CD14-positive monocyte (primary cell): ENCODE data around the gene TEX13A. TPM values are rescaled to one million over a fixed set of nuclear protein-coding genes. Genes with fewer than 3 reads are reported as not detected.

ENCODE experiments used
- DNase-seq, 3 donors: peaks; one replicate each; pipeline ENCODE4 v3.0.0-alpha.2; 2011 to 2022
- H2AFZ ChIP-seq: 2 replicates; pipeline ENCODE4 v1.6.0; 2012; ENCODE audit warnings: mild to moderate bottlenecking, low read depth, low read length, inconsistent platforms; ENCODE audit not compliant: insufficient read depth, poor library complexity, severe bottlenecking
- H3K27ac ChIP-seq, 2 donors: 1 replicate in 1 of 2; 2 replicates in 1 of 2; pipeline ENCODE4 v1.5.1; 2012 to 2013; ENCODE audit warnings: low read length in 2 of 2, control low read depth in 1 of 2, inconsistent platforms in 1 of 2, low read depth in 1 of 2, mild to moderate bottlenecking in 1 of 2
- H3K27me3 ChIP-seq, 2 donors: one replicate each; pipeline versions ENCODE4 v1.6.0 to v1.6.1; 2011 to 2013; ENCODE audit warnings: low read length in 2 of 2; ENCODE audit not compliant: control insufficient read depth in 2 of 2, insufficient read depth in 2 of 2
- H3K36me3 ChIP-seq, 2 donors: replicated peaks in 1 of 2; 1 replicate in 1 of 2; 2 replicates in 1 of 2; pipeline versions ENCODE4 v1.5.1 to v1.6.1; 2012 to 2013; ENCODE audit warnings: low read length in 2 of 2, control low read depth in 1 of 2, inconsistent platforms in 1 of 2, mild to moderate bottlenecking in 1 of 2; ENCODE audit not compliant: insufficient read depth in 2 of 2, control insufficient read depth in 1 of 2
- H3K4me1 ChIP-seq, 2 donors: 1 replicate in 1 of 2; 2 replicates in 1 of 2; pipeline versions ENCODE4 v1.5.1 to v1.6.1; 2012 to 2013; ENCODE audit warnings: low read length in 2 of 2, control low read depth in 1 of 2, inconsistent platforms in 1 of 2, mild to moderate bottlenecking in 1 of 2, moderate library complexity in 1 of 2; ENCODE audit not compliant: insufficient read depth in 2 of 2, control insufficient read depth in 1 of 2
- H3K4me2 ChIP-seq: replicated peaks from 2 replicates; pipeline ENCODE3; 2012; ENCODE audit warnings: low read length, moderate library complexity, mild to moderate bottlenecking; ENCODE audit not compliant: poor library complexity, severe bottlenecking; ENCODE audit errors: extremely low read depth
- H3K4me3 ChIP-seq, 3 experiments: fragments of 200-600 bp in 1 of 3; sonication (generic) in 1 of 3; replicated peaks in 1 of 3; 1 replicate in 2 of 3; 2 replicates in 1 of 3; pipeline ENCODE4 v1.5.1; 2011 to 2013; ENCODE audit warnings: low read length in 3 of 3, mild to moderate bottlenecking in 3 of 3, control low read depth in 2 of 3, low read depth in 2 of 3, inconsistent platforms in 1 of 3, moderate library complexity in 1 of 3
- H3K79me2 ChIP-seq: 2 replicates; pipeline ENCODE4 v1.6.0; 2012; ENCODE audit warnings: mild to moderate bottlenecking, control low read depth, inconsistent platforms, low read length, moderate library complexity; ENCODE audit not compliant: insufficient read depth
- H3K9ac ChIP-seq: 2 replicates; pipeline ENCODE4 v1.6.0; 2017; ENCODE audit warnings: low read length, mild to moderate bottlenecking; ENCODE audit not compliant: insufficient read depth, poor library complexity, severe bottlenecking
- H3K9me3 ChIP-seq, 2 donors: replicated peaks in 1 of 2; 1 replicate in 1 of 2; 2 replicates in 1 of 2; pipeline versions ENCODE4 v1.5.1 to v1.6.1; 2012 to 2013; ENCODE audit warnings: low read length in 2 of 2, control low read depth in 1 of 2; ENCODE audit not compliant: control insufficient read depth in 1 of 2, insufficient read depth in 1 of 2
- H4K20me1 ChIP-seq: 2 replicates; pipeline ENCODE4 v1.6.0; 2012; ENCODE audit warnings: mild to moderate bottlenecking, low read length, control low read depth, moderate library complexity; ENCODE audit not compliant: insufficient read depth
- H3K27ac Mint-ChIP-seq, 7 donors: one replicate each; pipeline ENCODE4 v1.8.0; 2020; ENCODE audit warnings: mild to moderate bottlenecking in 7 of 7, mixed read lengths in 7 of 7, moderate library complexity in 6 of 7, inconsistent platforms in 2 of 7
- H3K27me3 Mint-ChIP-seq, 3 donors: one replicate each; pipeline ENCODE4 v1.8.0; 2021 to 2022; ENCODE audit warnings: low read depth in 3 of 3, mild to moderate bottlenecking in 3 of 3, mixed read lengths in 3 of 3, moderate library complexity in 3 of 3, inconsistent platforms in 1 of 3
- H3K36me3 Mint-ChIP-seq, 2 donors: one replicate each; pipeline ENCODE4 v1.8.0; 2020; ENCODE audit warnings: mixed read lengths in 2 of 2, inconsistent platforms in 1 of 2, mild to moderate bottlenecking in 1 of 2
- H3K4me1 Mint-ChIP-seq: one replicate; pipeline ENCODE4 v1.8.0; 2020; ENCODE audit warnings: mild to moderate bottlenecking, mixed read lengths
- H3K4me3 Mint-ChIP-seq, 2 donors: one replicate each; pipeline ENCODE4 v1.8.0; 2020; ENCODE audit warnings: mild to moderate bottlenecking in 2 of 2, mixed read lengths in 2 of 2, moderate library complexity in 1 of 2
- H3K9me3 Mint-ChIP-seq, 7 donors: one replicate each; pipeline ENCODE4 v1.8.0; 2020 to 2022; ENCODE audit warnings: mixed read lengths in 7 of 7, mild to moderate bottlenecking in 6 of 7, moderate library complexity in 6 of 7, inconsistent platforms in 2 of 7
- CTCF ChIP-seq: fragments of 200-600 bp; IDR thresholded peaks from one replicate; pipeline ENCODE4 v1.8.0; 2022; ENCODE audit warnings: antibody characterized with exemption, mild to moderate bottlenecking
- WGBS: methylation state at CpG from one replicate; pipeline ENCODE4 v1.1.5; 2013; ENCODE audit warnings: missing lambda C conversion rate; ENCODE audit not compliant: insufficient coverage; 5-methylcytosine and 5-hydroxymethylcytosine counted together
- intact Hi-C, 2 donors: fragments of 100-400 bp; cut with micrococcal nuclease; formaldehyde crosslinking; loops; one replicate each; pipeline versions ENCODE4 v1.15.0 to v1.15.1; 2023
- polyA plus RNA-seq, 3 donors: library from polyadenylated mRNA; depleted of rRNA in 1 of 3; unstranded in 2 of 3; stranded (reverse) in 1 of 3; fragments of 300-500 nt in 2 of 3; fragments of >200 nt in 1 of 3; fragmentation: Illumina TruSeq in 2 of 3; gene quantifications; 1 replicate in 2 of 3; 2 replicates in 1 of 3; pipeline ENCODE4 v1.2.3, GENCODE V29; 2012 to 2021

TEX13A gene
- polyA plus RNA-seq, 3 donors: not detected

DNA sequence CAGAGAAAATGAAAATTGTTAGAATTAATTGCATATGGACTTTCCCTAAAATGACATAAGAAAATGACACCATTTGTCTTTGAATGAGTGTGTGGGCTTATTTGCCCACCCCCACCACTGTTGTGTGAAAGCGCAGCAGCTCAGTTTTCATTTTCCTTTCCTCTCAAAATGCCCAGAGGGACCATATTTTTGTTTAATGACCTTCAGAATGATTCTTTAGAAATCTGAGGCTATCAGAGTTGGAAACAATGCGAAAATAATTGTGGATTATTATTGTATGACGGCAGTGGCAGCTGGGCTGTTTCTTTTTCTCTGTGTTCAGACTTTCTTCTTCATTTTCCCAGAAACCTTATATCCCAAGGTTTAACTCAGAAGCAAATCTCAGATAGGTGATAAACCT is 44.6 kb upstream of the TEX13A start:
- Histone ChIP-seq H3K4me3 (no peak overlapping the region), H3K4me2 (no peak overlapping the region), H3K9ac (no peak overlapping the region), H3K27me3 (no peaks in the 10 kb centered on the region), H3K36me3 (no peaks in the 10 kb centered on the region), H3K27ac (no peak overlapping the region), H3K9me3 (peaks cover 0 to 6% of the 10 kb centered on the region in 2 donors), H4K20me1 (no peaks in the 10 kb centered on the region), H3K4me1 (no peaks in the 10 kb centered on the region), H2AFZ (no peak overlapping the region), H3K79me2 (no peaks in the 10 kb centered on the region)
- Mint-ChIP-seq H3K4me3 (no peak overlapping the region), H3K36me3 (no peaks in the 10 kb centered on the region), H3K9me3 (peaks cover 0 to 8% (median 0%) of the 10 kb centered on the region in 7 donors), H3K27me3 (peaks cover 0 to 10% (median 0%) of the 10 kb centered on the region in 3 donors), H3K27ac (no peak overlapping the region), H3K4me1 (no peaks in the 10 kb centered on the region)
- no CpG with 5 or more reads among the region's 3 CpGs for WGBS
- no peak for TF ChIP-seq CTCF
- intact Hi-C loops: no loop called here
- DNase-seq: no peak

DNA sequence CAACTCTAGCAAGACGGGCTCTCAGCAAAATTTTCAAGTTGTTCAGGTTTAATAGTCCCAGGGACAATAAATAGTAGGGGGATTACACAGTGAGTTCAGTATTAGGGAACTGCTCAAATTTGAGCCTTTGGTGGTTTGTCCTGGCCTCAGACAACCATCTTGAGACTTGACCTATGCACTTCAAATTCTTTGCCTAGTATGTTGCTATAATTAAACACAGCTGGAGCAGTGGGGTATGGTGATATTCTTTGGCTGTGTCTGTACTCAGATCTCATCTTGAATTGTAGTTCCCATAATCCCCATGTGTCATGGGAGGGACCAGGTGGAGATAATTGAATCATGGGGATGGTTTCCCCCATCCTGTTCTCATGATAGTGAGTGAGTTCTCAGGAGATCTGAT is 43.3 kb upstream of the TEX13A start:
- no peak overlapping the region for H3K27ac ChIP-seq
- no peak for TF ChIP-seq CTCF
- no peaks in the 10 kb centered on the region for H3K36me3 ChIP-seq
- Mint-ChIP-seq H3K9me3 (peaks cover 0 to 8% (median 0%) of the 10 kb centered on the region in 7 donors), H3K36me3 (no peaks in the 10 kb centered on the region), H3K27ac (no peak overlapping the region), H3K4me3 (no peak overlapping the region), H3K27me3 (peaks cover 0 to 11% (median 0%) of the 10 kb centered on the region in 3 donors), H3K4me1 (no peaks in the 10 kb centered on the region)
- H3K4me2 ChIP-seq: no peak overlapping the region
- intact Hi-C loops: no loop called here
- H3K27me3 ChIP-seq: no peaks in the 10 kb centered on the region
- H4K20me1 ChIP-seq: no peaks in the 10 kb centered on the region
- H3K9ac ChIP-seq: no peak overlapping the region
- no peak for DNase-seq
- H2AFZ ChIP-seq: no peak overlapping the region
- no peaks in the 10 kb centered on the region for H3K4me1 ChIP-seq
- H3K9me3 ChIP-seq: peaks cover 0 to 10% of the 10 kb centered on the region in 2 donors
- WGBS: no CpG with 5 or more reads among the region's 1 CpG
- H3K79me2 ChIP-seq: no peaks in the 10 kb centered on the region
- H3K4me3 ChIP-seq: no peak overlapping the region
